AG04449 (cell line): Measurements from ENCODE around the gene KIF3A.

ENCODE experiments used
- CTCF ChIA-PET: fragments of 350-600 bp; formaldehyde crosslinking; extraction: SDS; loops from one replicate; lab custom pipeline; 2021; ENCODE audit warnings: antibody characterized with exemption; lab: Yijun Ruan, JAX
- POLR2A ChIA-PET: fragments of 400-600, 350-600 bp; formaldehyde crosslinking; extraction: SDS; loops from one replicate; lab custom pipeline; 2020; ENCODE audit warnings: antibody characterized with exemption, inconsistent platforms; lab: Yijun Ruan, JAX
- DNase-seq: peaks from one replicate; pipeline ENCODE4 v3.0.0-alpha.2; 2010; ENCODE audit warnings: low read depth, low spot score
- H3K4me3 ChIP-seq: 2 replicates; pipeline ENCODE4 v1.5.1; 2011; ENCODE audit warnings: low read depth, mild to moderate bottlenecking, control low read depth, low read length
- CTCF ChIP-seq: IDR thresholded peaks from one replicate; pipeline ENCODE4 v1.5.1; 2011; ENCODE audit warnings: mild to moderate bottlenecking, moderate library complexity, low read length, control low read depth, inconsistent platforms; ENCODE audit not compliant: insufficient read depth; ENCODE audit errors: missing control alignments

Gene KIF3A

GRCh38 chr5:132773114-132773513 is 35.8 kb upstream of the KIF3A start:
- POLR2A ChIA-PET = no interaction called here
- no peak for DNase-seq
- H3K4me3 ChIP-seq = no peak overlapping the region
- CTCF ChIA-PET = interaction anchor here (0.8 kb wide), 1 partner anchor 246 kb away, joined by 3 read pairs; no protein-coding TSS in a partner anchor
- no peak for TF ChIP-seq CTCF

- ChIA-PET CTCF (interaction anchor here (0.8 kb wide), 1 partner anchor 17 kb away, joined by 3 read pairs; no protein-coding TSS in a partner anchor), POLR2A (no interaction called here)
- DNase-seq = no peak
- TF ChIP-seq CTCF = no peak
- no peak overlapping the region for H3K4me3 ChIP-seq
Measured at GRCh38 chr5:132772291-132773070, 35.1 kb upstream of the KIF3A start.

GRCh38 chr5:132771503-132771998 is 34.2 kb upstream of the KIF3A start:
- no peak for TF ChIP-seq CTCF
- no peak overlapping the region for H3K4me3 ChIP-seq
- POLR2A ChIA-PET = interaction anchor here (0.6 to 1.0 kb wide), 2 partner anchors 10 to 19 kb away, joined by 3 to 5 read pairs; no protein-coding TSS in a partner anchor
- DNase-seq = no peak
- CTCF ChIA-PET = interaction anchor here (0.8 to 1.3 kb wide), 3 partner anchors 11 to 50 kb away, joined by 3 to 4 read pairs (median 3); no protein-coding TSS in a partner anchor

GRCh38 chr5:132770476-132771159 is 33.3 kb upstream of the KIF3A start:
- TF ChIP-seq CTCF = no peak
- ChIA-PET POLR2A (interaction anchor here (1.0 kb wide), 1 partner anchor 11 kb away, joined by 3 read pairs; no protein-coding TSS in a partner anchor), CTCF (interaction anchor here (1.0 to 1.3 kb wide), 2 partner anchors 11 to 12 kb away, joined by 4 read pairs; no protein-coding TSS in a partner anchor)
- DNase-seq = no peak
- no peak overlapping the region for H3K4me3 ChIP-seq

- H3K4me3 ChIP-seq = no peak overlapping the region
- ChIA-PET POLR2A (no interaction called here), CTCF (interaction anchor here (1.5 kb wide), 1 partner anchor 61 kb away, joined by 4 read pairs; no protein-coding TSS in a partner anchor)
- DNase-seq = no peak
- TF ChIP-seq CTCF = no peak
Measured at GRCh38 chr5:132768485-132768868, 31.1 kb upstream of the KIF3A start.
